Endothelial cell (in vitro differentiated cells): ENCODE measurements around the gene ELMOD3. TPM values are rescaled to one million over a fixed set of nuclear protein-coding genes. Genes with fewer than 3 reads are reported as not detected.

Experiments used
- DNase-seq: peaks from one replicate; pipeline ENCODE4 v3.0.0; 2021; ENCODE audit warnings: low spot score
- H3K27ac Mint-ChIP-seq: one replicate; pipeline ENCODE4 v1.8.0; 2021; ENCODE audit warnings: mixed read lengths, inconsistent platforms; ENCODE audit not compliant: unreplicated experiment
- H3K27me3 Mint-ChIP-seq: one replicate; pipeline ENCODE4 v1.8.0; 2021; ENCODE audit warnings: mild to moderate bottlenecking, moderate library complexity, mixed read lengths, inconsistent platforms; ENCODE audit not compliant: unreplicated experiment
- H3K36me3 Mint-ChIP-seq: one replicate; pipeline ENCODE4 v1.8.0; 2021; ENCODE audit warnings: mild to moderate bottlenecking, low read depth, mixed read lengths, inconsistent platforms; ENCODE audit not compliant: unreplicated experiment
- H3K4me1 Mint-ChIP-seq: one replicate; pipeline ENCODE4 v1.8.0; 2021; ENCODE audit warnings: mild to moderate bottlenecking, mixed read lengths, inconsistent platforms; ENCODE audit not compliant: unreplicated experiment
- H3K4me3 Mint-ChIP-seq: one replicate; pipeline ENCODE4 v1.8.0; 2021; ENCODE audit warnings: mild to moderate bottlenecking, mixed read lengths, inconsistent platforms; ENCODE audit not compliant: unreplicated experiment
- H3K9me3 Mint-ChIP-seq: one replicate; pipeline ENCODE4 v1.8.0; 2021; ENCODE audit warnings: mixed read lengths, inconsistent platforms; ENCODE audit not compliant: unreplicated experiment
- CTCF ChIP-seq: fragments of 200-600 bp; sonication (generic); IDR thresholded peaks from one replicate; pipeline ENCODE4 v1.5.0; 2021; ENCODE audit warnings: antibody characterized with exemption; ENCODE audit not compliant: unreplicated experiment
- total RNA-seq: library from RNA; stranded (reverse); fragmentation: NEBNext Ultra II Directional; extraction: Animal tissue kit (Norgen Biotek cat#: 25700); gene quantifications from one replicate; pipeline ENCODE4 v1.2.1, GENCODE V29; 2021; ENCODE audit not compliant: unreplicated experiment

Gene ELMOD3
- total RNA-seq, 1 donor from 2014 or later: 15.9 TPM

GRCh38 chr2:85347599-85347998 lies 7.0 kb upstream of the ELMOD3 start:
- Mint-ChIP-seq H3K36me3 (peaks cover 36% of the 10 kb centered on the region), H3K27ac (no peak overlapping the region), H3K4me3 (no peak overlapping the region), H3K4me1 (no peaks in the 10 kb centered on the region), H3K9me3 (no peaks in the 10 kb centered on the region), H3K27me3 (peaks cover 1% of the 10 kb centered on the region)
- TF ChIP-seq CTCF: no peak
- no peak for DNase-seq

- no peak for TF ChIP-seq CTCF
- Mint-ChIP-seq H3K27ac (no peak overlapping the region), H3K27me3 (peaks cover 8% of the 10 kb centered on the region), H3K9me3 (no peaks in the 10 kb centered on the region), H3K4me3 (peak overlapping the region; percentile 100), H3K36me3 (peaks cover 22% of the 10 kb centered on the region), H3K4me1 (peaks cover 20% of the 10 kb centered on the region)
- no peak for DNase-seq
Observed at GRCh38 chr2:85353876-85354285, 688 bp upstream of the ELMOD3 start.

- H3K27ac Mint-ChIP-seq: peak overlapping the region; percentile 94
- peak overlapping the region; percentile 100 for H3K4me3 Mint-ChIP-seq
- peaks cover 20% of the 10 kb centered on the region for H3K4me1 Mint-ChIP-seq
- TF ChIP-seq CTCF: no peak
- H3K36me3 Mint-ChIP-seq: peaks cover 14% of the 10 kb centered on the region
- DNase-seq: no peak
- no peaks in the 10 kb centered on the region for H3K9me3 Mint-ChIP-seq
- H3K27me3 Mint-ChIP-seq: peaks cover 8% of the 10 kb centered on the region
Observed at GRCh38 chr2:85355073-85355410, 473 bp downstream of the ELMOD3 start.

GRCh38 chr2:85355521-85355920 lies 952 bp downstream of the ELMOD3 start:
- TF ChIP-seq CTCF: no peak
- Mint-ChIP-seq H3K4me3 (peak overlapping the region; percentile 100), H3K9me3 (no peaks in the 10 kb centered on the region), H3K36me3 (peaks cover 10% of the 10 kb centered on the region), H3K4me1 (peaks cover 20% of the 10 kb centered on the region), H3K27ac (peak overlapping the region; percentile 45), H3K27me3 (peaks cover 8% of the 10 kb centered on the region)
- no peak for DNase-seq

- Mint-ChIP-seq H3K27ac (no peak overlapping the region), H3K4me3 (no peak overlapping the region)
Observed at GRCh38 chr2:85356186-85356585, 1.6 kb downstream of the ELMOD3 start.

More at GRCh38 chr2:85356186-85356585, 1.6 kb downstream of the ELMOD3 start:
- peaks cover 4% of the 10 kb centered on the region for H3K36me3 Mint-ChIP-seq
- peaks cover 20% of the 10 kb centered on the region for H3K4me1 Mint-ChIP-seq
- H3K27me3 Mint-ChIP-seq: peaks cover 8% of the 10 kb centered on the region
- no peak for DNase-seq
- TF ChIP-seq CTCF: no peak
- H3K9me3 Mint-ChIP-seq: no peaks in the 10 kb centered on the region
